Activated B cell treated with CpG ODN at 0.5 μM for 24 hours (primary cell): Measurements from ENCODE around the gene RLN1. TPM values are rescaled to one million over a fixed set of nuclear protein-coding genes. Genes with fewer than 3 reads are reported as not detected.
"Not testable (repeated sequence)": the region's sequence is repeated elsewhere in the genome, so short reads cannot be mapped to it uniquely, and the experiment has no call there.

Experiments
- ATAC-seq: fragments of 200-7000 bp; cut with Tn5 transposase; one replicate; pipeline ENCODE4 v1.10.0; 2021; ENCODE audit warnings: low read depth, mild to moderate bottlenecking, moderate library complexity
- CTCF ChIA-PET: fragments of 350-600 bp; sonication (Branson Sonifier 250); formaldehyde crosslinking; loops from one replicate; lab custom pipeline; 2021; ENCODE audit warnings: antibody characterized with exemption; lab: Charles Lee
- POLR2A ChIA-PET: fragments of 350-600 bp; sonication (Branson Sonifier 250); formaldehyde crosslinking; loops from one replicate; lab custom pipeline; 2021; ENCODE audit warnings: antibody characterized with exemption; lab: Charles Lee
- DNase-seq: peaks from one replicate; pipeline ENCODE4 v3.0.0; 2022
- H3K27ac Mint-ChIP-seq: one replicate; pipeline ENCODE4 v1.8.0; 2020; ENCODE audit warnings: mixed read lengths
- H3K27me3 Mint-ChIP-seq: one replicate; pipeline ENCODE4 v1.8.0; 2021; ENCODE audit warnings: mixed read lengths
- H3K36me3 Mint-ChIP-seq: one replicate; pipeline ENCODE4 v1.8.0; 2021; ENCODE audit warnings: low read depth, mixed read lengths
- H3K4me1 Mint-ChIP-seq: one replicate; pipeline ENCODE4 v1.8.0; 2021; ENCODE audit warnings: mixed read lengths
- H3K4me3 Mint-ChIP-seq: one replicate; pipeline ENCODE4 v1.8.0; 2020; ENCODE audit warnings: mild to moderate bottlenecking, mixed read lengths
- H3K9me3 Mint-ChIP-seq: one replicate; pipeline ENCODE4 v1.8.0; 2020; ENCODE audit warnings: mixed read lengths
- CTCF ChIP-seq: fragments of 200-600 bp; IDR thresholded peaks from one replicate; pipeline ENCODE4 v1.8.0; 2022; ENCODE audit warnings: antibody characterized with exemption, mild to moderate bottlenecking
- intact Hi-C: fragments of 100-400 bp; cut with micrococcal nuclease; formaldehyde crosslinking; loops from one replicate; pipeline ENCODE4 v1.15.1; 2024
- total RNA-seq: library from RNA; stranded (reverse); gene quantifications from 2 replicates; pipeline ENCODE4 v1.2.3, GENCODE V29; 2022

The RLN1 gene
- total RNA-seq, 1 donor from 2014 or later: 1.9 TPM

- DNase-seq (no peak), ATAC-seq (no peak)
- ChIA-PET POLR2A (no interaction called here), CTCF (no interaction called here)
- no peak for TF ChIP-seq CTCF
- Mint-ChIP-seq H3K36me3 (peaks cover 17% of the 10 kb centered on the region), H3K4me1 (no peaks in the 10 kb centered on the region), H3K4me3 (no peak overlapping the region), H3K9me3 (peaks cover 14% of the 10 kb centered on the region), H3K27ac (no peak overlapping the region), H3K27me3 (no peaks in the 10 kb centered on the region)
- intact Hi-C loops: no loop called here
Measured at GRCh38 chr9:5315187-5315923, 24.3 kb downstream of the RLN1 start.

GRCh38 chr9:5310851-5311250 lies 28.8 kb downstream of the RLN1 start:
- TF ChIP-seq CTCF: no peak
- no peak overlapping the region for H3K4me3 Mint-ChIP-seq
- ATAC-seq (no peak), DNase-seq (no peak)
- H3K27ac Mint-ChIP-seq: no peak overlapping the region
- peaks cover 11% of the 10 kb centered on the region for H3K36me3 Mint-ChIP-seq
- no peaks in the 10 kb centered on the region for H3K4me1 Mint-ChIP-seq
- H3K9me3 Mint-ChIP-seq: peaks cover 10% of the 10 kb centered on the region
- CTCF ChIA-PET: no interaction called here
- POLR2A ChIA-PET: no interaction called here
- intact Hi-C loops: no loop called here
- no peaks in the 10 kb centered on the region for H3K27me3 Mint-ChIP-seq

- Mint-ChIP-seq H3K4me1 (peaks cover 11% of the 10 kb centered on the region), H3K36me3 (no peaks in the 10 kb centered on the region), H3K9me3 (no peaks in the 10 kb centered on the region), H3K4me3 (no peak overlapping the region), H3K27ac (no peak overlapping the region), H3K27me3 (no peaks in the 10 kb centered on the region)
- ChIA-PET CTCF (no interaction called here), POLR2A (interaction anchor here (0.6 kb wide), 1 partner anchor 112 kb away, joined by 14 read pairs; no protein-coding TSS in a partner anchor)
- no peak for DNase-seq
- ATAC-seq: no peak
- intact Hi-C loops: no loop called here
- no peak for TF ChIP-seq CTCF
Measured at GRCh38 chr9:5305741-5306140, 33.9 kb downstream of the RLN1 start.

GRCh38 chr9:5303840-5304795 lies 35.6 kb downstream of the RLN1 start, which contains the start of gene RLN2:
Gene RLN2, minus strand, starts transcription at chr9:5304716. Its CDS starts 136 bp downstream, at chr9:5304580.
- H3K36me3 Mint-ChIP-seq, DNase-seq, CTCF ChIA-PET, intact Hi-C loops, H3K9me3 Mint-ChIP-seq, POLR2A ChIA-PET, H3K27me3 Mint-ChIP-seq: not testable (repeated sequence)
- peaks cover 11% of the 10 kb centered on the region for H3K4me1 Mint-ChIP-seq
- ATAC-seq: peak; percentile 100
- peak within 1 kb of the TSS; percentile 13 for H3K27ac Mint-ChIP-seq
- peak within 1 kb of the TSS; percentile 39 for H3K4me3 Mint-ChIP-seq

- CTCF ChIA-PET: no interaction called here
- no peak for TF ChIP-seq CTCF
- Mint-ChIP-seq H3K9me3 (no peaks in the 10 kb centered on the region), H3K4me3 (no peak overlapping the region), H3K36me3 (peaks cover 2% of the 10 kb centered on the region), H3K27me3 (no peaks in the 10 kb centered on the region), H3K4me1 (peaks cover 11% of the 10 kb centered on the region), H3K27ac (no peak overlapping the region)
- no peak for DNase-seq
- POLR2A ChIA-PET: no interaction called here
- no peak for ATAC-seq
- intact Hi-C loops: no loop called here
Measured at GRCh38 chr9:5301544-5301943, 38.1 kb downstream of the RLN1 start.
